GM23338 (cell line): Measurements from ENCODE around the gene CDC73. TPM values are rescaled to one million over a fixed set of nuclear protein-coding genes. Genes with fewer than 3 reads are reported as not detected.

Source experiments
- ATAC-seq: fragments of 200-7000 bp; cut with Tn5 transposase; 3 replicates; pipeline ENCODE4 v1.9.1; 2020
- DNase-seq: peaks from one replicate; pipeline ENCODE4 v3.0.0-alpha.2; 2015; ENCODE audit warnings: low spot score
- H2AFZ ChIP-seq: fragments of 200-600 bp; sonication (generic); 2 replicates; pipeline ENCODE4 v1.8.0; 2016; ENCODE audit warnings: antibody characterized with exemption, mild to moderate bottlenecking, moderate library complexity
- H3F3A ChIP-seq: fragments of 200-600 bp; sonication (generic); replicated peaks from 2 replicates; pipeline ENCODE4 v1.8.0; 2017; ENCODE audit warnings: antibody characterized with exemption, mixed run types, low read depth
- H3K27ac ChIP-seq: fragments of 200-600 bp; sonication (generic); 2 replicates; pipeline ENCODE4 v1.6.1; 2016; ENCODE audit warnings: low read depth
- H3K27me3 ChIP-seq: fragments of 200-600 bp; sonication (generic); 2 replicates; pipeline ENCODE4 v1.8.0; 2016; ENCODE audit warnings: mild to moderate bottlenecking, mixed run types, moderate library complexity; ENCODE audit not compliant: insufficient read depth
- H3K36me3 ChIP-seq: fragments of 200-600 bp; sonication (generic); 2 replicates; pipeline ENCODE4 v1.8.0; 2016; ENCODE audit warnings: mild to moderate bottlenecking; ENCODE audit not compliant: insufficient read depth
- H3K4me1 ChIP-seq: fragments of 200-600 bp; sonication (generic); 2 replicates; pipeline ENCODE4 v1.8.0; 2016; ENCODE audit warnings: mild to moderate bottlenecking, moderate library complexity; ENCODE audit not compliant: insufficient read depth
- H3K4me2 ChIP-seq: fragments of 200-600 bp; sonication (generic); 2 replicates; pipeline ENCODE4 v1.7.1; 2017; ENCODE audit warnings: mixed run types
- H3K4me3 ChIP-seq: fragments of 200-600 bp; sonication (generic); 2 replicates; pipeline ENCODE4 v1.6.1; 2016; ENCODE audit warnings: mixed run types
- H3K79me2 ChIP-seq: fragments of 200-600 bp; sonication (generic); replicated peaks from 2 replicates; pipeline ENCODE4 v1.8.0; 2017; ENCODE audit warnings: mild to moderate bottlenecking; ENCODE audit not compliant: insufficient read depth
- H3K9me2 ChIP-seq: fragments of 200-600 bp; sonication (generic); 2 replicates; pipeline ENCODE4 v1.8.0; 2017; ENCODE audit not compliant: insufficient read depth
- H4K20me1 ChIP-seq: fragments of 200-600 bp; sonication (generic); replicated peaks from 2 replicates; pipeline ENCODE4 v1.8.0; 2017; ENCODE audit warnings: mild to moderate bottlenecking; ENCODE audit not compliant: insufficient read depth
- H3K27ac Mint-ChIP-seq: 2 replicates; pipeline ENCODE4 v1.8.0; 2020; ENCODE audit warnings: inconsistent platforms, mild to moderate bottlenecking, moderate library complexity, mixed read lengths
- H3K27me3 Mint-ChIP-seq: 3 replicates; pipeline ENCODE4 v1.8.0; 2022; ENCODE audit warnings: low read depth, mild to moderate bottlenecking, moderate library complexity, mixed read lengths, inconsistent platforms; ENCODE audit not compliant: insufficient read depth, poor library complexity
- H3K36me3 Mint-ChIP-seq: 3 replicates; pipeline ENCODE4 v1.8.0; 2021; ENCODE audit warnings: low read depth, mild to moderate bottlenecking, inconsistent platforms, moderate library complexity, mixed read lengths
- H3K4me1 Mint-ChIP-seq: 3 replicates; pipeline ENCODE4 v1.8.0; 2020; ENCODE audit warnings: mild to moderate bottlenecking, inconsistent platforms, mixed read lengths
- H3K4me3 Mint-ChIP-seq: 3 replicates; pipeline ENCODE4 v1.8.0; 2021; ENCODE audit warnings: moderate library complexity, mild to moderate bottlenecking, inconsistent platforms, mixed read lengths
- H3K9me3 Mint-ChIP-seq: 3 replicates; pipeline ENCODE4 v1.8.0; 2020; ENCODE audit warnings: moderate library complexity, mild to moderate bottlenecking, inconsistent platforms, mixed read lengths
- CREB1 ChIP-seq: fragments of 250-450 bp; sonication (Bioruptor Pico); IDR thresholded peaks from 2 replicates; pipeline ENCODE4 v1.5.0; 2020; ENCODE audit warnings: low read depth, mild to moderate bottlenecking, moderate library complexity
- EZH2 ChIP-seq: fragments of 200-600 bp; sonication (generic); IDR thresholded peaks from one replicate; pipeline ENCODE4 v1.8.0; 2017; ENCODE audit warnings: antibody characterized with exemption, mild to moderate bottlenecking, low read depth; ENCODE audit not compliant: unreplicated experiment
- EZH2phosphoT487 ChIP-seq: fragments of 200-600 bp; sonication (generic); IDR thresholded peaks from one replicate; pipeline ENCODE4 v1.8.1; 2018; ENCODE audit warnings: antibody characterized with exemption; ENCODE audit not compliant: unreplicated experiment
- JUNB ChIP-seq: IDR thresholded peaks from one replicate; pipeline ENCODE4 v1.6.1; 2016; ENCODE audit warnings: antibody characterized with exemption; ENCODE audit not compliant: unreplicated experiment
- POLR2AphosphoS5 ChIP-seq: IDR thresholded peaks from 2 replicates; pipeline ENCODE4 v1.6.1; 2016; ENCODE audit warnings: antibody characterized with exemption, low read depth
- STAT1 ChIP-seq: IDR thresholded peaks from one replicate; pipeline ENCODE4 v1.6.1; 2016; ENCODE audit warnings: antibody characterized with exemption; ENCODE audit not compliant: unreplicated experiment
- ZNF114 ChIP-seq: fragments of 250-450 bp; sonication (Bioruptor Pico); IDR thresholded peaks from 2 replicates; pipeline ENCODE4 v1.5.0; 2020; ENCODE audit warnings: mild to moderate bottlenecking, moderate library complexity
- ZNF331 ChIP-seq: fragments of 250-450 bp; sonication (Bioruptor Pico); IDR thresholded peaks from 2 replicates; pipeline ENCODE4 v1.5.0; 2020; ENCODE audit warnings: low read depth, mild to moderate bottlenecking, moderate library complexity
- polyA plus RNA-seq: library from polyadenylated mRNA; unstranded; fragments of >200 nt; fragmentation: Nextera tagmentation; extraction: Ambion mirVana; gene quantifications from 2 replicates; pipeline ENCODE4 v1.2.1, GENCODE V29; 2016
- total RNA-seq: library from RNA; depleted of rRNA; stranded (reverse); fragments of >200 nt; shearing (Covaris generic); gene quantifications from 2 replicates; pipeline ENCODE4 v1.2.3, GENCODE V29; 2014
- TF ChIP-seq, protein P1 (sequence below): IDR thresholded peaks from 2 replicates; pipeline ENCODE4 v1.6.1; 2016; ENCODE audit warnings: antibody characterized with exemption
- TF ChIP-seq, protein P2 (sequence below): IDR thresholded peaks from one replicate; pipeline ENCODE4 v1.6.1; 2018; ENCODE audit warnings: antibody characterized with exemption; ENCODE audit not compliant: unreplicated experiment
- TF ChIP-seq, protein P3 (sequence below), 2 experiments: fragments of 200-600 bp in 1 of 2; sonication (generic) in 1 of 2; conservative IDR thresholded peaks; 2 replicates each; pipeline versions ENCODE4 v1.5.1 to v1.6.1; 2016 to 2017; ENCODE audit warnings: antibody characterized with exemption in 2 of 2, low read depth in 2 of 2, mild to moderate bottlenecking in 2 of 2, moderate library complexity in 1 of 2
- TF ChIP-seq, protein P4 (sequence below): fragments of 250-450 bp; sonication (Bioruptor Pico); IDR thresholded peaks from 2 replicates; pipeline ENCODE4 v1.5.0; 2020; ENCODE audit warnings: mild to moderate bottlenecking, moderate library complexity

The CDC73 gene
- total and polyA plus RNA-seq, 2 experiments from 2014 or later = 40.4 to 63.2 TPM

DNA sequence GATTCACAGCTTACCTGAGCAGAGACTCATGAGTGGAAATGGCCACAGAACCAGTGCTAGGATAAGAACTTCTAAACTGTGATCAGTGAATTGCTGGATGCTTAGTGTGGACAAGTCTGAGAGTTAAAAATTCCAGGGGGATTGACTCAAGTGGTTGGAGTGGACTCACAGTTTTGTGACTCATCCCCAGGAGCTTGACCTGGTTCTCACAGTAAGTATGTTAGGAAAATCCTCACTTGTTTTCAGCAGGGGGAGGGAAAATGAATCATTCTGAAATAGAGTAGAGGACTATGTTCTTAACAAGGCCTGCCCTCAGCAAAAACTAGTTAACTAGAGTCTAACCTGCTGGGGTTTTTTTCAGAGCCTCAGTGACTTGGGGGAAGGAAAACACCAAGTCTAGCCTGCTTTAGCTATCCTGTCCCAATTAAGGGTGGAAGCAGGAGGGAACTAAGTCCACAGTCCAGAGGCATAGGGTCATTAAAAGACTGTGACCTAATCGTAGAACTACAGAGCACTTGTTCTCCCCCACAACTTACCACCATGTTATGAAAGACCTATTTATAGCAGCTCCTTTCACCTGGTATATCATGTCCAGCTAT, 6.1 kb upstream of the CDC73 start:
- Histone ChIP-seq H4K20me1 (no peaks in the 10 kb centered on the region), H3K79me2 (no peaks in the 10 kb centered on the region), H3F3A (no peaks in the 10 kb centered on the region), H3K9me2 (no peaks in the 10 kb centered on the region), H2AFZ (peak overlapping the region; percentile 70; the same call in 1 of the 2 replicates), H3K4me2 (no peak overlapping the region), H3K4me1 (peaks cover 26% of the 10 kb centered on the region), H3K4me3 (no peak overlapping the region), H3K27me3 (peaks cover 6% of the 10 kb centered on the region; the same call in 1 of the 2 replicates), H3K27ac (no peak overlapping the region), H3K36me3 (no peaks in the 10 kb centered on the region)
- Mint-ChIP-seq H3K36me3 (no peaks in the 10 kb centered on the region), H3K9me3 (no peaks in the 10 kb centered on the region), H3K27me3 (peaks cover 3% of the 10 kb centered on the region), H3K27ac (peak overlapping the region; percentile 52), H3K4me3 (no peak overlapping the region; the same call in 2 of the 3 replicates), H3K4me1 (peaks cover 38% of the 10 kb centered on the region)
- no peak for ATAC-seq
- no peak for DNase-seq
- TF ChIP-seq POLR2AphosphoS5 = no peak
- TF ChIP-seq, protein P1, sequence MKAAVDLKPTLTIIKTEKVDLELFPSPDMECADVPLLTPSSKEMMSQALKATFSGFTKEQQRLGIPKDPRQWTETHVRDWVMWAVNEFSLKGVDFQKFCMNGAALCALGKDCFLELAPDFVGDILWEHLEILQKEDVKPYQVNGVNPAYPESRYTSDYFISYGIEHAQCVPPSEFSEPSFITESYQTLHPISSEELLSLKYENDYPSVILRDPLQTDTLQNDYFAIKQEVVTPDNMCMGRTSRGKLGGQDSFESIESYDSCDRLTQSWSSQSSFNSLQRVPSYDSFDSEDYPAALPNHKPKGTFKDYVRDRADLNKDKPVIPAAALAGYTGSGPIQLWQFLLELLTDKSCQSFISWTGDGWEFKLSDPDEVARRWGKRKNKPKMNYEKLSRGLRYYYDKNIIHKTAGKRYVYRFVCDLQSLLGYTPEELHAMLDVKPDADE = no peak
- TF ChIP-seq EZH2phosphoT487 = no peak
- TF ChIP-seq ZNF331 = no peak
- TF ChIP-seq, protein P2, sequence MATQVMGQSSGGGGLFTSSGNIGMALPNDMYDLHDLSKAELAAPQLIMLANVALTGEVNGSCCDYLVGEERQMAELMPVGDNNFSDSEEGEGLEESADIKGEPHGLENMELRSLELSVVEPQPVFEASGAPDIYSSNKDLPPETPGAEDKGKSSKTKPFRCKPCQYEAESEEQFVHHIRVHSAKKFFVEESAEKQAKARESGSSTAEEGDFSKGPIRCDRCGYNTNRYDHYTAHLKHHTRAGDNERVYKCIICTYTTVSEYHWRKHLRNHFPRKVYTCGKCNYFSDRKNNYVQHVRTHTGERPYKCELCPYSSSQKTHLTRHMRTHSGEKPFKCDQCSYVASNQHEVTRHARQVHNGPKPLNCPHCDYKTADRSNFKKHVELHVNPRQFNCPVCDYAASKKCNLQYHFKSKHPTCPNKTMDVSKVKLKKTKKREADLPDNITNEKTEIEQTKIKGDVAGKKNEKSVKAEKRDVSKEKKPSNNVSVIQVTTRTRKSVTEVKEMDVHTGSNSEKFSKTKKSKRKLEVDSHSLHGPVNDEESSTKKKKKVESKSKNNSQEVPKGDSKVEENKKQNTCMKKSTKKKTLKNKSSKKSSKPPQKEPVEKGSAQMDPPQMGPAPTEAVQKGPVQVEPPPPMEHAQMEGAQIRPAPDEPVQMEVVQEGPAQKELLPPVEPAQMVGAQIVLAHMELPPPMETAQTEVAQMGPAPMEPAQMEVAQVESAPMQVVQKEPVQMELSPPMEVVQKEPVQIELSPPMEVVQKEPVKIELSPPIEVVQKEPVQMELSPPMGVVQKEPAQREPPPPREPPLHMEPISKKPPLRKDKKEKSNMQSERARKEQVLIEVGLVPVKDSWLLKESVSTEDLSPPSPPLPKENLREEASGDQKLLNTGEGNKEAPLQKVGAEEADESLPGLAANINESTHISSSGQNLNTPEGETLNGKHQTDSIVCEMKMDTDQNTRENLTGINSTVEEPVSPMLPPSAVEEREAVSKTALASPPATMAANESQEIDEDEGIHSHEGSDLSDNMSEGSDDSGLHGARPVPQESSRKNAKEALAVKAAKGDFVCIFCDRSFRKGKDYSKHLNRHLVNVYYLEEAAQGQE = no peak
- TF ChIP-seq, protein P3, sequence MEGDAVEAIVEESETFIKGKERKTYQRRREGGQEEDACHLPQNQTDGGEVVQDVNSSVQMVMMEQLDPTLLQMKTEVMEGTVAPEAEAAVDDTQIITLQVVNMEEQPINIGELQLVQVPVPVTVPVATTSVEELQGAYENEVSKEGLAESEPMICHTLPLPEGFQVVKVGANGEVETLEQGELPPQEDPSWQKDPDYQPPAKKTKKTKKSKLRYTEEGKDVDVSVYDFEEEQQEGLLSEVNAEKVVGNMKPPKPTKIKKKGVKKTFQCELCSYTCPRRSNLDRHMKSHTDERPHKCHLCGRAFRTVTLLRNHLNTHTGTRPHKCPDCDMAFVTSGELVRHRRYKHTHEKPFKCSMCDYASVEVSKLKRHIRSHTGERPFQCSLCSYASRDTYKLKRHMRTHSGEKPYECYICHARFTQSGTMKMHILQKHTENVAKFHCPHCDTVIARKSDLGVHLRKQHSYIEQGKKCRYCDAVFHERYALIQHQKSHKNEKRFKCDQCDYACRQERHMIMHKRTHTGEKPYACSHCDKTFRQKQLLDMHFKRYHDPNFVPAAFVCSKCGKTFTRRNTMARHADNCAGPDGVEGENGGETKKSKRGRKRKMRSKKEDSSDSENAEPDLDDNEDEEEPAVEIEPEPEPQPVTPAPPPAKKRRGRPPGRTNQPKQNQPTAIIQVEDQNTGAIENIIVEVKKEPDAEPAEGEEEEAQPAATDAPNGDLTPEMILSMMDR (conservative IDR thresholded peaks at IDR 0.05; ENCODE audit: low read depth in 2 of 2) = no peak
- TF ChIP-seq STAT1 = no peak
- TF ChIP-seq, protein P4, sequence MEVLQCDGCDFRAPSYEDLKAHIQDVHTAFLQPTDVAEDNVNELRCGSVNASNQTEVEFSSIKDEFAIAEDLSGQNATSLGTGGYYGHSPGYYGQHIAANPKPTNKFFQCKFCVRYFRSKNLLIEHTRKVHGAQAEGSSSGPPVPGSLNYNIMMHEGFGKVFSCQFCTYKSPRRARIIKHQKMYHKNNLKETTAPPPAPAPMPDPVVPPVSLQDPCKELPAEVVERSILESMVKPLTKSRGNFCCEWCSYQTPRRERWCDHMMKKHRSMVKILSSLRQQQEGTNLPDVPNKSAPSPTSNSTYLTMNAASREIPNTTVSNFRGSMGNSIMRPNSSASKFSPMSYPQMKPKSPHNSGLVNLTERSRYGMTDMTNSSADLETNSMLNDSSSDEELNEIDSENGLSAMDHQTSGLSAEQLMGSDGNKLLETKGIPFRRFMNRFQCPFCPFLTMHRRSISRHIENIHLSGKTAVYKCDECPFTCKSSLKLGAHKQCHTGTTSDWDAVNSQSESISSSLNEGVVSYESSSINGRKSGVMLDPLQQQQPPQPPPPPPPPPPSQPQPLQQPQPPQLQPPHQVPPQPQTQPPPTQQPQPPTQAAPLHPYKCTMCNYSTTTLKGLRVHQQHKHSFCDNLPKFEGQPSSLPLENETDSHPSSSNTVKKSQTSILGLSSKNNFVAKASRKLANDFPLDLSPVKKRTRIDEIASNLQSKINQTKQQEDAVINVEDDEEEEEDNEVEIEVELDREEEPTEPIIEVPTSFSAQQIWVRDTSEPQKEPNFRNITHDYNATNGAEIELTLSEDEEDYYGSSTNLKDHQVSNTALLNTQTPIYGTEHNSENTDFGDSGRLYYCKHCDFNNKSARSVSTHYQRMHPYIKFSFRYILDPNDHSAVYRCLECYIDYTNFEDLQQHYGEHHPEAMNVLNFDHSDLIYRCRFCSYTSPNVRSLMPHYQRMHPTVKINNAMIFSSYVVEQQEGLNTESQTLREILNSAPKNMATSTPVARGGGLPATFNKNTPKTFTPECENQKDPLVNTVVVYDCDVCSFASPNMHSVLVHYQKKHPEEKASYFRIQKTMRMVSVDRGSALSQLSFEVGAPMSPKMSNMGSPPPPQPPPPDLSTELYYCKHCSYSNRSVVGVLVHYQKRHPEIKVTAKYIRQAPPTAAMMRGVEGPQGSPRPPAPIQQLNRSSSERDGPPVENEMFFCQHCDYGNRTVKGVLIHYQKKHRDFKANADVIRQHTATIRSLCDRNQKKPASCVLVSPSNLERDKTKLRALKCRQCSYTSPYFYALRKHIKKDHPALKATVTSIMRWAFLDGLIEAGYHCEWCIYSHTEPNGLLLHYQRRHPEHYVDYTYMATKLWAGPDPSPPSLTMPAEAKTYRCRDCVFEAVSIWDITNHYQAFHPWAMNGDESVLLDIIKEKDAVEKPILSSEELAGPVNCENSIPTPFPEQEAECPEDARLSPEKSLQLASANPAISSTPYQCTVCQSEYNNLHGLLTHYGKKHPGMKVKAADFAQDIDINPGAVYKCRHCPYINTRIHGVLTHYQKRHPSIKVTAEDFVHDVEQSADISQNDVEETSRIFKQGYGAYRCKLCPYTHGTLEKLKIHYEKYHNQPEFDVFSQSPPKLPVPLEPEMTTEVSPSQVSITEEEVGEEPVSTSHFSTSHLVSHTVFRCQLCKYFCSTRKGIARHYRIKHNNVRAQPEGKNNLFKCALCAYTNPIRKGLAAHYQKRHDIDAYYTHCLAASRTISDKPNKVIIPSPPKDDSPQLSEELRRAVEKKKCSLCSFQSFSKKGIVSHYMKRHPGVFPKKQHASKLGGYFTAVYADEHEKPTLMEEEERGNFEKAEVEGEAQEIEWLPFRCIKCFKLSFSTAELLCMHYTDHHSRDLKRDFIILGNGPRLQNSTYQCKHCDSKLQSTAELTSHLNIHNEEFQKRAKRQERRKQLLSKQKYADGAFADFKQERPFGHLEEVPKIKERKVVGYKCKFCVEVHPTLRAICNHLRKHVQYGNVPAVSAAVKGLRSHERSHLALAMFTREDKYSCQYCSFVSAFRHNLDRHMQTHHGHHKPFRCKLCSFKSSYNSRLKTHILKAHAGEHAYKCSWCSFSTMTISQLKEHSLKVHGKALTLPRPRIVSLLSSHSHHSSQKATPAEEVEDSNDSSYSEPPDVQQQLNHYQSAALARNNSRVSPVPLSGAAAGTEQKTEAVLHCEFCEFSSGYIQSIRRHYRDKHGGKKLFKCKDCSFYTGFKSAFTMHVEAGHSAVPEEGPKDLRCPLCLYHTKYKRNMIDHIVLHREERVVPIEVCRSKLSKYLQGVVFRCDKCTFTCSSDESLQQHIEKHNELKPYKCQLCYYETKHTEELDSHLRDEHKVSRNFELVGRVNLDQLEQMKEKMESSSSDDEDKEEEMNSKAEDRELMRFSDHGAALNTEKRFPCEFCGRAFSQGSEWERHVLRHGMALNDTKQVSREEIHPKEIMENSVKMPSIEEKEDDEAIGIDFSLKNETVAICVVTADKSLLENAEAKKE = no peak
- no peak for TF ChIP-seq EZH2
- no peak for TF ChIP-seq JUNB
- TF ChIP-seq CREB1 (CRISPR knock-in tag) = no peak
- no peak for TF ChIP-seq ZNF114 (CRISPR knock-in tag)
